H1 (cell line): ENCODE measurements around the gene STK39. TPM values are rescaled to one million over a fixed set of nuclear protein-coding genes. Genes with fewer than 3 reads are reported as not detected.

ENCODE experiments used
- BRCA1 ChIP-seq: IDR thresholded peaks from 2 replicates; pipeline ENCODE4 v1.6.1; 2012; ENCODE audit warnings: low read depth, low read length, improper control_type of control experiment
- CTBP2 ChIP-seq: IDR thresholded peaks from 2 replicates; pipeline ENCODE4 v1.7.0; 2011; ENCODE audit warnings: borderline replicate concordance, mild to moderate bottlenecking, moderate library complexity, mixed read lengths, low read length; ENCODE audit not compliant: insufficient read depth, insufficient read length
- POLR2A ChIP-seq, 2 experiments: IDR thresholded peaks; 1 replicate in 1 of 2; 2 replicates in 1 of 2; pipeline ENCODE4 v1.6.1; 2011; ENCODE audit warnings: low read depth in 2 of 2, low read length in 2 of 2, mild to moderate bottlenecking in 2 of 2; ENCODE audit errors: control extremely low read depth in 1 of 2
- TEAD4 ChIP-seq: IDR thresholded peaks from 2 replicates; pipeline ENCODE4 v1.6.1; 2012; ENCODE audit warnings: low read depth, low read length, inconsistent platforms, mixed read lengths
- polyA plus RNA-seq, 7 experiments: library from polyadenylated mRNA; depleted of rRNA in 3 of 7; stranded (reverse) in 5 of 7; unstranded in 2 of 7; fragments of >200 nt in 5 of 7; fragments of 200-250 nt in 2 of 7; gene quantifications; 1 replicate in 5 of 7; 2 replicates in 1 of 7; 4 replicates in 1 of 7; pipeline versions ENCODE4 v1.2.1 to v1.2.3, GENCODE V29; 2011 to 2013; ENCODE audit warnings: missing spikeins in 2 of 7, mixed read lengths in 2 of 7
- total RNA-seq: library from RNA; stranded (reverse); fragmentation: NEBNext Ultra II Directional; extraction: Animal tissue kit (Norgen Biotek cat#: 25700); gene quantifications from 2 replicates; pipeline ENCODE4 v1.2.1, GENCODE V29; 2021

Gene STK39
- total and polyA plus RNA-seq, 2 of the 8 experiments (the other 6 are each of a cell fraction or from before 2014, with no cell fraction given): 13.7 to 23.8 TPM

DNA sequence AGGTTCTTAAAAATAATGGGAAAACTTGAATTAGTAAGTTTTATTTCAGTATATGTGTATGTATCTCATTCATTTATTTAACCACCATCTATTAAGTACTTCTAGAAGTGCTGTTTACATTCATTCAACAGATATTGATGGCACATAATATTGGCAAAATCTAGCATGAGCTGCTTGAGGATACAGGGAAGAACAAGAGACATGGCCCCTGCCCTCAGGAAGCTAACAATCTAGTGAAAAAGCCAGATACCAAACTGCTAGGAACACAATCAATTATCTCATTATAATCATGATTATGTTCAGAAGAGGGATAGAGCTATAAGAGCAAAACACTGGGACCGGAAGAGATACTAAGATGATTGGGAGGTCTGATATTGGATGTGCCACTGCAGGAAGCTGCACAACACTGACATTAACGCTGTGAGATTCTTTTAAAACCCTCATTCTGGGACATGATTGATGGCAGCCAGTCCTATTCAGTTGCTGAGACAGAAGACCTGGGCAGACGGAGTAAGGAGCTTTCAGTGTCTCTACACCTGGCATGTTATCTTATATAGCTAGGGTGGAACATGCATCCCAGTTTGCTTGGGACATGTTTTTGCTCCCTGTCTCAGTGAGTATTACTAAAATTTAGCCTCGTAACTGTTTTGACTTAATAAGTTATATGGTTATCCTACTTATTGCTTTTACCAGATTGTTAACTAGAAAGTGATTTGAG lies 314.1 kb downstream of the STK39 start (continued):
- TF ChIP-seq CTBP2 (no peak), BRCA1 (no peak), POLR2A (IDR thresholded peaks at IDR 0.05; ENCODE audit: control extremely low read depth in 1 of 2, low read depth in 2 of 2, low read length in 2 of 2) (no peak), TEAD4 (no peak)
